Esophagus muscularis mucosa (tissue), 4 donors: ENCODE measurements around the gene ZNF804A. TPM values are rescaled to one million over a fixed set of nuclear protein-coding genes. Genes with fewer than 3 reads are reported as not detected.

Source experiments
- DNase-seq: peaks from one replicate; pipeline ENCODE4 v3.0.0-alpha.2; 2017; ENCODE audit errors: extremely low spot score
- H3K27ac ChIP-seq, 4 donors: fragments of 200-600 bp; sonication (generic); replicated peaks in 1 of 4; 1 replicate in 3 of 4; 2 replicates in 1 of 4; pipeline ENCODE4 v1.5.1; 2016 to 2019; ENCODE audit warnings: mild to moderate bottlenecking in 1 of 4
- H3K27me3 ChIP-seq, 4 donors: fragments of 200-600 bp; sonication (generic); one replicate each; pipeline versions ENCODE4 v1.5.1 to v1.6.0; 2016 to 2019
- H3K36me3 ChIP-seq, 4 donors: fragments of 200-600 bp; sonication (generic); one replicate each; pipeline ENCODE4 v1.5.1; 2016 to 2019
- H3K4me1 ChIP-seq, 4 donors: fragments of 200-600 bp; sonication (generic); one replicate each; pipeline ENCODE4 v1.5.1; 2016 to 2019
- H3K4me3 ChIP-seq, 4 donors: fragments of 200-600 bp; sonication (generic); 1 replicate in 2 of 4; 2 replicates in 2 of 4; pipeline ENCODE4 v1.5.1; 2016 to 2019; ENCODE audit warnings: mild to moderate bottlenecking in 4 of 4, moderate library complexity in 1 of 4
- H3K9me3 ChIP-seq, 4 donors: fragments of 200-600 bp; sonication (generic); 1 replicate in 3 of 4; 2 replicates in 1 of 4; pipeline ENCODE4 v1.5.1; 2016 to 2019
- CTCF ChIP-seq, 3 experiments: fragments of 200-600 bp in 2 of 3; fragments of 450-650 bp in 1 of 3; sonication (generic) in 2 of 3; IDR thresholded peaks; one replicate each; pipeline ENCODE4 v1.5.1; 2017 to 2019; ENCODE audit warnings: antibody characterized with exemption in 3 of 3, mild to moderate bottlenecking in 2 of 3, moderate library complexity in 1 of 3
- EP300 ChIP-seq: sonication (generic); formaldehyde crosslinking; IDR thresholded peaks from one replicate; pipeline ENCODE4 v1.6.1; 2017; ENCODE audit warnings: antibody characterized with exemption
- POLR2A ChIP-seq: fragments of 450-650 bp; IDR thresholded peaks from one replicate; pipeline ENCODE4 v1.6.1; 2017; ENCODE audit warnings: antibody characterized with exemption, moderate library complexity, mild to moderate bottlenecking, low read depth
- POLR2AphosphoS5 ChIP-seq, 2 donors: sonication (generic); formaldehyde crosslinking; IDR thresholded peaks; one replicate each; pipeline ENCODE4 v1.6.1; 2017; ENCODE audit warnings: antibody characterized with exemption in 2 of 2
- WGBS: methylation state at CpG from one replicate; pipeline ENCODE4 v1.1.5; 2018; 5-methylcytosine and 5-hydroxymethylcytosine counted together
- intact Hi-C: fragments of 100-400 bp; cut with DNase I; formaldehyde crosslinking; loops from one replicate; pipeline ENCODE4 v1.15.1; 2023
- total RNA-seq, 4 donors: library from RNA; depleted of rRNA; stranded (reverse); fragments of >200 nt; gene quantifications; one replicate each; pipeline versions ENCODE4 v1.1.0 to v1.2.1, GENCODE V29; 2016

The ZNF804A gene
- total RNA-seq, 4 donors from 2014 or later: 0.33 TPM; not detected in 3

DNA sequence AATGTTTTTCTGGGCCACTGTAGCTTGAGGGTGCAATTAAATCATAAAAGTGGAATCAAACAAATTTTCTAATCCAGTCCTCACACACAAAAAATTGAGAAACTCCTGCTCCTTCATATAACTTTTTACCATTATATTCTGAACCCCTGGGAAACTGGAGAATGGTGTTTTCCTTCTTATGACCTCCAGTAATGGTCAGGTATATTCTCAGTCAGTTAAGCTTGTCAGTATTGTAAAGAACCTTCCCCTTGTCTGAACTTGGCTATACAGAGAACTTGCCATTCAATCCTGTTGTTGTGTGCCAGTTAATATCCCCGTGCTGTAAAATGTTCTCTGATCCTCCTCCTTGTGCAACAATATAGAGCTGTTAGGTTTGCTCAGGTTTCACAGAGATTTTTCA lies 39.5 kb downstream of the ZNF804A start:
- no peaks in the 10 kb centered on the region for H3K4me1 ChIP-seq

GRCh38 chr2:184644685-184645084 lies 46.4 kb downstream of the ZNF804A start:
- H3K36me3 ChIP-seq: no peaks in the 10 kb centered on the region
- intact Hi-C loops: no loop called here

More for the DNA sequence above, 39.5 kb downstream of the ZNF804A start:
- H3K9me3 ChIP-seq: no peaks in the 10 kb centered on the region
- no peak for TF ChIP-seq POLR2A
- TF ChIP-seq EP300: no peak
- TF ChIP-seq POLR2AphosphoS5 (IDR thresholded peaks at IDR 0.05): no peak
- no peak for TF ChIP-seq CTCF (IDR thresholded peaks at IDR 0.05)
- no peak overlapping the region for H3K4me3 ChIP-seq
- no peak for DNase-seq
- WGBS: 77% methylated on average over 1 of the region's 1 CpG
- no peaks in the 10 kb centered on the region for H3K36me3 ChIP-seq
- no peak overlapping the region for H3K27ac ChIP-seq
- H3K27me3 ChIP-seq: no peaks in the 10 kb centered on the region
- intact Hi-C loops: no loop called here

GRCh38 chr2:184646177-184646576 lies 47.8 kb downstream of the ZNF804A start:
- DNase-seq: no peak
- TF ChIP-seq EP300: no peak
- no peak for TF ChIP-seq CTCF (IDR thresholded peaks at IDR 0.05)
- TF ChIP-seq POLR2A: no peak
- TF ChIP-seq POLR2AphosphoS5 (IDR thresholded peaks at IDR 0.05): no peak
- Histone ChIP-seq H3K36me3 (no peaks in the 10 kb centered on the region), H3K4me3 (no peak overlapping the region), H3K27ac (no peak overlapping the region), H3K4me1 (no peaks in the 10 kb centered on the region), H3K27me3 (no peaks in the 10 kb centered on the region), H3K9me3 (peaks cover 0 to 4% (median 2%) of the 10 kb centered on the region in 4 donors)
- intact Hi-C loops: no loop called here
- WGBS: 100% methylated on average over 2 of the region's 2 CpGs

More at GRCh38 chr2:184644685-184645084, 46.4 kb downstream of the ZNF804A start:
- DNase-seq: no peak
- no peak for TF ChIP-seq EP300
- TF ChIP-seq CTCF (IDR thresholded peaks at IDR 0.05): no peak
- TF ChIP-seq POLR2AphosphoS5 (IDR thresholded peaks at IDR 0.05): no peak
- TF ChIP-seq POLR2A: no peak
- H3K4me1 ChIP-seq: no peaks in the 10 kb centered on the region
- H3K9me3 ChIP-seq: peaks cover 0 to 3% (median 0%) of the 10 kb centered on the region in 4 donors
- H3K27me3 ChIP-seq: no peaks in the 10 kb centered on the region
- H3K4me3 ChIP-seq: no peak overlapping the region
- H3K27ac ChIP-seq: no peak overlapping the region

DNA sequence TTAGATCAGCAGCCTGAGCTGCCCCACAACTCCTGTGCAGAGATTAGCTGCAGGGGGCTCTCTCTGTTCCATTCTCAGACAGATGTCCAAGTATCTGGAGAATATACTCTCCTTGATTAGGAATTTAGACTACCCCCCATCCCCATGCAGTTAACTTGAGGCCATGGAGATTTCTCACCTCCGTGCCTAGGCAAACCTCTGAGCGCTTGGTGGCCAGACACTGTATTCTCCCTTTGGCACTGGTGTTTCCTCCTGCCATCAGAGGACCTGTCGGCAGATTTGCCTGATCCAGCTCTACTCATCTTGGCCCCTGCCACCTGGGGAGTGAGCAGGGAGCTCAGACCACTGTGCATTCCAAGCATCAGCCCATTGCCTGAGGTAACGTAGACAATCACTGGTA lies 48.3 kb downstream of the ZNF804A start:
- WGBS: 91% methylated on average over 3 of the region's 4 CpGs
- Histone ChIP-seq H3K27ac (no peak overlapping the region), H3K27me3 (no peaks in the 10 kb centered on the region), H3K9me3 (peaks cover 0 to 4% (median 2%) of the 10 kb centered on the region in 4 donors), H3K4me1 (no peaks in the 10 kb centered on the region), H3K36me3 (no peaks in the 10 kb centered on the region), H3K4me3 (no peak overlapping the region)
- TF ChIP-seq EP300 (no peak), POLR2A (no peak), CTCF (IDR thresholded peaks at IDR 0.05) (no peak), POLR2AphosphoS5 (IDR thresholded peaks at IDR 0.05) (no peak)
- no peak for DNase-seq
- intact Hi-C loops: no loop called here

GRCh38 chr2:184654945-184655344 lies 56.6 kb downstream of the ZNF804A start:
- WGBS: 56% methylated on average over 2 of the region's 2 CpGs
- no peak overlapping the region for H3K4me3 ChIP-seq
- peaks cover 0 to 4% (median 0%) of the 10 kb centered on the region in 4 donors for H3K9me3 ChIP-seq
- no peaks in the 10 kb centered on the region for H3K27me3 ChIP-seq
- H3K27ac ChIP-seq: no peak overlapping the region
- DNase-seq: no peak
- TF ChIP-seq CTCF (IDR thresholded peaks at IDR 0.05) (no peak), EP300 (no peak), POLR2A (no peak), POLR2AphosphoS5 (IDR thresholded peaks at IDR 0.05) (no peak)
- no peaks in the 10 kb centered on the region for H3K36me3 ChIP-seq
- no peaks in the 10 kb centered on the region for H3K4me1 ChIP-seq
- intact Hi-C loops: no loop called here
